ENCODE data around the gene TMBIM1. TPM values are rescaled to one million over a fixed set of nuclear protein-coding genes. Genes with fewer than 3 reads are reported as not detected.

Gene TMBIM1
- total RNA-seq, 3 donors from 2014 or later = 201 to 464 (median 319) TPM

DNA sequence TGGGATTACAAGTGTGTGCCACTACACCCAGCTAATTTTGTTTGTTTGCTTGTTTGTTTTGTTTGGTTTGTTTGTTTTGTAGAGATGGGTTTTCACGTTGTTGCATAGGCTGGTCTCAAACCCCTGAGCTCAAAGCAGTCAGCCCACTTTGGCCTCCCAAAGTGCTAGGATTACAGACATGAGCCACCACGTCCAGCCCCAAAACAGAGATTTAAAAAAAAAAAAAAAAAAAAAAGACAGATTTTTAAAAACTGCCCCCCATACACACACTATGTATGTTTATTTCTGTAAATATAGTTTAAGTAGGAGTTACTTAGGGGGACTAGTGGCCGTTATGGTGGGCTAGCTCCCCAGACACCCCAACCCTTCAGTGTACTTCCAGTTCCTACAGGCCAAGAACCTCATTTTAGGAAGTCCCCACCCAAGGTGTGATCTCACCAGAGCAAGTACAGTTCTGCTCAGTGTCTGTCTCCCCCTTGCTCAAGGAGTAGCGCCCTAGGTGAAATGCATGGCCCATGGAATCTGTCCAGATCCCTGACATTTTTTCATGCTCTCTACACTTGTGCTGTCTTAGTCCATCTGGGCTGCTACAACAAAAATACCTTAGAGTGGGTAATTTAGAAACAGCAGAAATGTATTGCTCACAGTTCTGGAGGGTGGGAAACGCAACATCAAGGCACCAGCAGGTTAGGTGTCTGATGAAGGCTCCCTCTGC is 1.6 kb upstream of the TMBIM1 start:
- no peak for ATAC-seq
- DNase-seq = peak in 1 of 3 donors; percentile 40
- H3K4me3 ChIP-seq = no peak overlapping the region
- H3K36me3 ChIP-seq (ENCODE audit: low read depth) = no peaks in the 10 kb centered on the region
- H3K9me3 ChIP-seq = no peaks in the 10 kb centered on the region
- H3K4me1 ChIP-seq (ENCODE audit: low read depth) = peaks cover 45% of the 10 kb centered on the region
- intact Hi-C loops (cut with DNase I, micrococcal nuclease) = loop anchor here in 1 of 2 donors (5.0 kb wide), 1 partner anchor 108 kb away; no protein-coding TSS in a partner anchor
- TF ChIP-seq, protein P1, sequence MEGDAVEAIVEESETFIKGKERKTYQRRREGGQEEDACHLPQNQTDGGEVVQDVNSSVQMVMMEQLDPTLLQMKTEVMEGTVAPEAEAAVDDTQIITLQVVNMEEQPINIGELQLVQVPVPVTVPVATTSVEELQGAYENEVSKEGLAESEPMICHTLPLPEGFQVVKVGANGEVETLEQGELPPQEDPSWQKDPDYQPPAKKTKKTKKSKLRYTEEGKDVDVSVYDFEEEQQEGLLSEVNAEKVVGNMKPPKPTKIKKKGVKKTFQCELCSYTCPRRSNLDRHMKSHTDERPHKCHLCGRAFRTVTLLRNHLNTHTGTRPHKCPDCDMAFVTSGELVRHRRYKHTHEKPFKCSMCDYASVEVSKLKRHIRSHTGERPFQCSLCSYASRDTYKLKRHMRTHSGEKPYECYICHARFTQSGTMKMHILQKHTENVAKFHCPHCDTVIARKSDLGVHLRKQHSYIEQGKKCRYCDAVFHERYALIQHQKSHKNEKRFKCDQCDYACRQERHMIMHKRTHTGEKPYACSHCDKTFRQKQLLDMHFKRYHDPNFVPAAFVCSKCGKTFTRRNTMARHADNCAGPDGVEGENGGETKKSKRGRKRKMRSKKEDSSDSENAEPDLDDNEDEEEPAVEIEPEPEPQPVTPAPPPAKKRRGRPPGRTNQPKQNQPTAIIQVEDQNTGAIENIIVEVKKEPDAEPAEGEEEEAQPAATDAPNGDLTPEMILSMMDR (IDR thresholded peaks at IDR 0.05) = no peak

DNA sequence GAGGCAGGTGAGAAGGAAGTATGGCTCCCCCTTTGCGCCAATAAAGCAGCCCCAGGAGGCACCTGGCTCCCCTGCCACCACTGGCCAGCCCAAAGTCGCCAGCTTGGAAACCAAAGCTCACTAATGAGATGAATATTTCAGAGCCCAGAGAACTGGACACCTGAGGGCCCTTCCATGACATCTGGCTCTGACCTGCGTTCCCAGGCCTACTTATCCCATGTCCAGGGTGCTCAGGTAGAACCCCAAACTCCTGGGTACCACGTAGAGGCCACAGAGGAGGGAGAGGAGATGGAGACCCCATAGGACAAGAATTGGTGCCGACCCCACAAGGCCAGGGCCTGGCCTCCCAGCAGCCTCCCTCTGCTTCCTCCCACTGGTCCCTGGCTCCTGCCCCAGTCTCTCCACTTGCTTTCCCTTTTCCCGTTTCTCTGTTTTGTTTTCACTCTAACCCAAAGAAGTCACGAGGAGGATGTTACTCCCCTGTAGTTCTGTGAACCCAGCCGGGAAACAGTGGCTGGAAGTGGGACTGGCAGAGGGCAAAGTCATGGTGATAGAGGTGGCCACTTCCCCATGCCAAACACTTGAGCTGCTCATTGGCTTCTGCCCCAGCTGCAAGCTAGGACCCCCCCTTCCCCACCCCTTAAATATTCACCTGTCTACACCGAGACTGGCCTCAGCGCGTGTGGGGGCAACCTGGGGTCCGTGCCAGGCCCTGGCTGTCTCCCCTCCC is 820 bp downstream of the TMBIM1 start:
- DNase-seq (peak in 1 of 3 donors; percentile 48), ATAC-seq (peak; percentile 1)
- intact Hi-C loops (cut with DNase I, micrococcal nuclease) = loop anchor here in 1 of 2 donors (5.0 kb wide), 1 partner anchor 111 kb away; no protein-coding TSS in a partner anchor
- TF ChIP-seq, protein P1 (IDR thresholded peaks at IDR 0.05) = no peak
- Histone ChIP-seq H3K9me3 (no peaks in the 10 kb centered on the region), H3K4me1 (ENCODE audit: low read depth) (peaks cover 67% of the 10 kb centered on the region), H3K4me3 (peak overlapping the region; percentile 68), H3K36me3 (ENCODE audit: low read depth) (no peaks in the 10 kb centered on the region)

DNA sequence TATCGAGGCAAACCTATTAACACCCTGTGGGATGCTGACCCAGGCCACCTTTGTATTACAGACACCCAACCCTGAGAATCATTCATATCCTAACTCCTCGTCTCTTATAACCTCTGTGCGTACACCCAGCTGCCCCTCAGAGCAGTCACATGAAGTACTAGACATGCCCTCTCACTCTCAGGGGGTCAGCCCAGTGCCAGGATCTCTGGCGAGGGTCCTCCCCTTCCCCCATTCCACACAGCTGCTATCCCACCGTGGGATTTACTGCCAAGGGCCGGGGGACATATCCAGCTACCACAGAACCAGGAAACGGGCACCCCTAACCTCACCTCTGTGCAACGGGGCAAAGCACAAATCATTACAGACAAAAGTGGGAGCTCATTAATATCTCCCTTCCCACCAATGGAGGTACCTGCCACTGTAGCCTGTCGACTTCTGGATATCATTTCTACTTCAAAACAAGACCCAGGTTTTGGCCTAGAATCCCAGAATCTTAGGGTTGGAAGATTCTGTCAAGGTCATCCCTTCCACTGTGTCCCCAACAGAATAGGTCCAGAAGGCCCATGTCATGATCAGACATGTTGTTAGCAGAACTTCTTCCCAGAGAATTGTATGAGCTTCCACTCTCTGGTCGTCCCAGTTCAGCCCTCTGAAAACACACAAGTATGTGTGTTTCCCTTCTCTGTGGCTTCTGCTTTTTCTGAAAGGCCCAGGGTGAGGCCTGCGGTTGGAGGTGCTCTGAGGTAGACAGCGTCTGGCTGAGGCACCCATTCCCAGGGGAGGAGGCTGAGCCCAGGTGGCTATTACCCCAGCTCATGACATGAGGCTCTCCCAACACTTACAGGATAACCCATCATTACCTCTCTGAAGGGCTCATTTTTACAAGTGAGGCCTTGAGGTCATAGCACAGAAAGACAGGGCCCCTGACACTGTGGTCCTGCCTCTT is 1.7 kb downstream of the TMBIM1 start:
- DNase-seq (peak; percentile 54 to 81 (median 60)), ATAC-seq (no peak)
- Histone ChIP-seq H3K4me3 (no peak overlapping the region), H3K36me3 (ENCODE audit: low read depth) (no peaks in the 10 kb centered on the region), H3K4me1 (ENCODE audit: low read depth) (peaks cover 76% of the 10 kb centered on the region), H3K9me3 (no peaks in the 10 kb centered on the region)
- intact Hi-C loops (cut with DNase I, micrococcal nuclease) = loop anchor here in 1 of 2 donors (5.0 kb wide), 1 partner anchor 112 kb away; no protein-coding TSS in a partner anchor
- TF ChIP-seq, protein P1 (IDR thresholded peaks at IDR 0.05) = no peak

DNA sequence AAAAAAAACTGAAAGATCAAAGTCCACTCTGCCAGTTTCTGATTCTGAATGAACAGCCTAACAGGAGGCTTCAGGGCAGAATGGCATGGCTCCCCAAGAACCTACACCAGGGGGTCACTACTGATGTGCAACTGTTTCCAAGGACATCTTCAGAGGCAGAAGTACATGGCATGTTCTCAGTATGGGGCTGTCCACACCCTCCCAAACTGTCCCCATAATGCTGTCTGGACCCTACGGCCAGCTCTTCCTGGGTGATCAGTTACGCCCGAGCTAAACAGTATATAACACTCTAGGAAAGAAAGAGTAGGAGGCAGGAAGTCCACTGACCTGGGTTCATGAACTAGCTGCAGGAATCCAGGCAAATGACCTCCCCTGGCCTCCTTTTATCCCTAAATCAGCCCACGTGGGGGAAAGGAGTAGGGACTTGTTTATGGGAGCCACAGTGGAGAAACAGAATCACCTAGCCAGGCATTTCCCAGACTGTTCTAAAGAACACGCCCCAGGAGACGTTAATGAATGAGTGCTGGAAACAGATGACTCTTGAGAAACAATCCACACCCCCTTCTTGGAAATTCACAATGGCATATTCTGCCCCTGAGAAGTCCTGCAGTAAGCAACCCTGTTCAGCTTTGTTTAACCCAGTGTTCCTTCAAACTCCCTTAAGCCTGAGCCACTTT is 2.5 kb downstream of the TMBIM1 start:
- intact Hi-C loops (cut with DNase I, micrococcal nuclease) = loop anchor here in 1 of 2 donors (5.0 kb wide), 1 partner anchor 113 kb away; no protein-coding TSS in a partner anchor
- TF ChIP-seq, protein P1 (IDR thresholded peaks at IDR 0.05) = no peak
- peak; percentile 2 for ATAC-seq
- Histone ChIP-seq H3K4me3 (no peak overlapping the region), H3K4me1 (ENCODE audit: low read depth) (peaks cover 81% of the 10 kb centered on the region), H3K36me3 (ENCODE audit: low read depth) (no peaks in the 10 kb centered on the region), H3K9me3 (no peaks in the 10 kb centered on the region)
- peak in 1 of 3 donors; percentile 59 for DNase-seq

Data from mucosa of descending colon (tissue), 3 donors.